ENCODE data around the gene GPR45. TPM values are rescaled to one million over a fixed set of nuclear protein-coding genes. Genes with fewer than 3 reads are reported as not detected.

The GPR45 gene
- total and polyA plus RNA-seq, 9 of the 15 experiments (the other 6 are each of a cell fraction or from before 2014, with no cell fraction given): not detected

DNA sequence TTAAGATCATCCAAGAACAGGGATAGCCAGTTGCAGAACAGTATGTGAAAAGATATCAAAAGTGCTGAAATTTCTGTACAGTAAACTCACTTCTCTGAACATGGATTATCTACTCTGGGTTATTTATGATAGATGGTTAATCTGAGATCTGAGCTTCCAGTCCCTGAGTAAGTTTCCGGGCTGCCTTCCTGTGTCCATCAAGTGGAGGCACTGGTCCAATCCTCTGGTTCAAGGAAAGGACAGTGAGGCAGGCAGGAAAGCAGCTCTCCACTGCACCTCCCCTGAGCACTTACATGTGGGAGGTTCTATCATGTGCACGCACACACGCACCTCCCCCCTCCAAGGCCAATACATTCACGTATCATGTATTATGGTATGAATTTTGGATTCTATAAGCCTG lies 32.5 kb downstream of the GPR45 start:
- in situ Hi-C loops (cut with MboI) (no loop called here), intact Hi-C loops (cut with micrococcal nuclease) (no loop called here)
- Histone ChIP-seq H3K4me2 (ENCODE audit: insufficient read depth, low read length) (no peak overlapping the region), H3K79me2 (ENCODE audit: control insufficient read depth, insufficient read depth, low read length) (no peaks in the 10 kb centered on the region), H3K4me1 (replicated peaks in 1 of 2; ENCODE audit: control insufficient read depth in 2 of 2, insufficient read depth in 2 of 2, low read length in 2 of 2) (no peaks in the 10 kb centered on the region), H3K9me3 (replicated peaks; ENCODE audit: control insufficient read depth, insufficient read depth, low read depth, low read length) (no peaks in the 10 kb centered on the region), H3K27ac (ENCODE audit: extremely low read depth, low read depth, low read length) (no peak overlapping the region), H3K9me1 (ENCODE audit: control insufficient read depth, insufficient read depth, low read length) (peaks cover 3% of the 10 kb centered on the region), H3K9ac (ENCODE audit: insufficient read depth in 1 of 2, low read depth in 2 of 2, low read length in 2 of 2) (no peak overlapping the region), H4K20me1 (replicated peaks; ENCODE audit: control insufficient read depth, insufficient read depth, low read length) (no peaks in the 10 kb centered on the region), H3K4me3 (no peak overlapping the region), H3K27me3 (ENCODE audit: control insufficient read depth in 2 of 2, insufficient read depth in 2 of 2, low read length in 2 of 2) (no peaks in the 10 kb centered on the region), H3K36me3 (ENCODE audit: control insufficient read depth, insufficient read depth, low read length) (peaks cover 98% of the 10 kb centered on the region), H2AFZ (ENCODE audit: low read depth, low read length) (no peak overlapping the region)
- CTCF ChIA-PET (ENCODE audit: low intra/inter-chr PET ratio): no interaction called here
- DNase-seq (ENCODE audit: extremely low read depth in 1 of 4, low spot score in 3 of 4) (no peak), ATAC-seq (no peak), FAIRE-seq (no peak)
- no TSS peak for BruUV-seq (replicated peaks)
- POLR2A ChIA-PET: interaction anchor here (1.2 kb wide), 1 partner anchor 9 kb away, joined by 3 read pairs; no protein-coding TSS in a partner anchor
- 85% methylated on average over 4 of the region's 4 CpGs for WGBS (ENCODE audit: insufficient coverage, low coverage, missing lambda C conversion rate)
- TF ChIP-seq SMARCA4 (IDR thresholded peaks at IDR 0.05) (no peak), KDM5B (IDR thresholded peaks at IDR 0.05; ENCODE audit: insufficient replicate concordance, low read depth, low read length) (no peak), RBM25 (IDR thresholded peaks at IDR 0.05; ENCODE audit: low read depth, low read length, severe bottlenecking) (no peak), TFAM (CRISPR knock-in tag; conservative IDR thresholded peaks at IDR 0.05) (no peak), STAG1 (CRISPR knock-in tag; IDR thresholded peaks at IDR 0.05; ENCODE audit: borderline replicate concordance) (no peak), SP2 (IDR thresholded peaks at IDR 0.05; ENCODE audit: extremely low read depth, low read depth, low read length, poor library complexity, severe bottlenecking) (no peak), LARP7 (IDR thresholded peaks at IDR 0.05) (no peak), E2F3 (CRISPR knock-in tag; IDR thresholded peaks at IDR 0.05) (no peak), NEUROD1 (IDR thresholded peaks at IDR 0.05; ENCODE audit: borderline replicate concordance, low read depth, low read length, partially characterized antibody) (no peak), SIN3A (IDR thresholded peaks at IDR 0.05; ENCODE audit: borderline replicate concordance in 2 of 2, control insufficient read depth in 1 of 2, low read depth in 2 of 2, low read length in 2 of 2) (no peak), PTTG1 (tag; IDR thresholded peaks at IDR 0.05; ENCODE audit: low read depth) (no peak), RFX1 (IDR thresholded peaks at IDR 0.05) (no peak)
- TF ChIP-seq, protein P1, sequence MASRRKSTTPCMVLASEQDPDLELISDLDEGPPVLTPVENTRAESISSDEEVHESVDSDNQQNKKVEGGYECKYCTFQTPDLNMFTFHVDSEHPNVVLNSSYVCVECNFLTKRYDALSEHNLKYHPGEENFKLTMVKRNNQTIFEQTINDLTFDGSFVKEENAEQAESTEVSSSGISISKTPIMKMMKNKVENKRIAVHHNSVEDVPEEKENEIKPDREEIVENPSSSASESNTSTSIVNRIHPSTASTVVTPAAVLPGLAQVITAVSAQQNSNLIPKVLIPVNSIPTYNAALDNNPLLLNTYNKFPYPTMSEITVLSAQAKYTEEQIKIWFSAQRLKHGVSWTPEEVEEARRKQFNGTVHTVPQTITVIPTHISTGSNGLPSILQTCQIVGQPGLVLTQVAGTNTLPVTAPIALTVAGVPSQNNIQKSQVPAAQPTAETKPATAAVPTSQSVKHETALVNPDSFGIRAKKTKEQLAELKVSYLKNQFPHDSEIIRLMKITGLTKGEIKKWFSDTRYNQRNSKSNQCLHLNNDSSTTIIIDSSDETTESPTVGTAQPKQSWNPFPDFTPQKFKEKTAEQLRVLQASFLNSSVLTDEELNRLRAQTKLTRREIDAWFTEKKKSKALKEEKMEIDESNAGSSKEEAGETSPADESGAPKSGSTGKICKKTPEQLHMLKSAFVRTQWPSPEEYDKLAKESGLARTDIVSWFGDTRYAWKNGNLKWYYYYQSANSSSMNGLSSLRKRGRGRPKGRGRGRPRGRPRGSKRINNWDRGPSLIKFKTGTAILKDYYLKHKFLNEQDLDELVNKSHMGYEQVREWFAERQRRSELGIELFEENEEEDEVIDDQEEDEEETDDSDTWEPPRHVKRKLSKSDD (conservative IDR thresholded peaks at IDR 0.05; ENCODE audit: low read length): no peak
- TF ChIP-seq, protein P2, sequence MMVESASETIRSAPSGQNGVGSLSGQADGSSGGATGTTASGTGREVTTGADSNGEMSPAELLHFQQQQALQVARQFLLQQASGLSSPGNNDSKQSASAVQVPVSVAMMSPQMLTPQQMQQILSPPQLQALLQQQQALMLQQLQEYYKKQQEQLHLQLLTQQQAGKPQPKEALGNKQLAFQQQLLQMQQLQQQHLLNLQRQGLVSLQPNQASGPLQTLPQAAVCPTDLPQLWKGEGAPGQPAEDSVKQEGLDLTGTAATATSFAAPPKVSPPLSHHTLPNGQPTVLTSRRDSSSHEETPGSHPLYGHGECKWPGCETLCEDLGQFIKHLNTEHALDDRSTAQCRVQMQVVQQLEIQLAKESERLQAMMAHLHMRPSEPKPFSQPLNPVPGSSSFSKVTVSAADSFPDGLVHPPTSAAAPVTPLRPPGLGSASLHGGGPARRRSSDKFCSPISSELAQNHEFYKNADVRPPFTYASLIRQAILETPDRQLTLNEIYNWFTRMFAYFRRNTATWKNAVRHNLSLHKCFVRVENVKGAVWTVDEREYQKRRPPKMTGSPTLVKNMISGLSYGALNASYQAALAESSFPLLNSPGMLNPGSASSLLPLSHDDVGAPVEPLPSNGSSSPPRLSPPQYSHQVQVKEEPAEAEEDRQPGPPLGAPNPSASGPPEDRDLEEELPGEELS (CRISPR knock-in tag; IDR thresholded peaks at IDR 0.05; ENCODE audit: borderline replicate concordance): no peak
- TF ChIP-seq, protein P3, sequence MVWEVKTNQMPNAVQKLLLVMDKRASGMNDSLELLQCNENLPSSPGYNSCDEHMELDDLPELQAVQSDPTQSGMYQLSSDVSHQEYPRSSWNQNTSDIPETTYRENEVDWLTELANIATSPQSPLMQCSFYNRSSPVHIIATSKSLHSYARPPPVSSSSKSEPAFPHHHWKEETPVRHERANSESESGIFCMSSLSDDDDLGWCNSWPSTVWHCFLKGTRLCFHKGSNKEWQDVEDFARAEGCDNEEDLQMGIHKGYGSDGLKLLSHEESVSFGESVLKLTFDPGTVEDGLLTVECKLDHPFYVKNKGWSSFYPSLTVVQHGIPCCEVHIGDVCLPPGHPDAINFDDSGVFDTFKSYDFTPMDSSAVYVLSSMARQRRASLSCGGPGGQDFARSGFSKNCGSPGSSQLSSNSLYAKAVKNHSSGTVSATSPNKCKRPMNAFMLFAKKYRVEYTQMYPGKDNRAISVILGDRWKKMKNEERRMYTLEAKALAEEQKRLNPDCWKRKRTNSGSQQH (CRISPR knock-in tag; IDR thresholded peaks at IDR 0.05): no peak
- TF ChIP-seq, protein P4, sequence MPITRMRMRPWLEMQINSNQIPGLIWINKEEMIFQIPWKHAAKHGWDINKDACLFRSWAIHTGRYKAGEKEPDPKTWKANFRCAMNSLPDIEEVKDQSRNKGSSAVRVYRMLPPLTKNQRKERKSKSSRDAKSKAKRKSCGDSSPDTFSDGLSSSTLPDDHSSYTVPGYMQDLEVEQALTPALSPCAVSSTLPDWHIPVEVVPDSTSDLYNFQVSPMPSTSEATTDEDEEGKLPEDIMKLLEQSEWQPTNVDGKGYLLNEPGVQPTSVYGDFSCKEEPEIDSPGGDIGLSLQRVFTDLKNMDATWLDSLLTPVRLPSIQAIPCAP (CRISPR knock-in tag; IDR thresholded peaks at IDR 0.05; ENCODE audit: borderline replicate concordance): no peak

Data from K562 (cell line).